ENCODE data around the gene TRPT1. TPM values are rescaled to one million over a fixed set of nuclear protein-coding genes. Genes with fewer than 3 reads are reported as not detected.

The TRPT1 gene
- total RNA-seq, 1 experiment from 2014 or later, result 66.1 TPM

DNA sequence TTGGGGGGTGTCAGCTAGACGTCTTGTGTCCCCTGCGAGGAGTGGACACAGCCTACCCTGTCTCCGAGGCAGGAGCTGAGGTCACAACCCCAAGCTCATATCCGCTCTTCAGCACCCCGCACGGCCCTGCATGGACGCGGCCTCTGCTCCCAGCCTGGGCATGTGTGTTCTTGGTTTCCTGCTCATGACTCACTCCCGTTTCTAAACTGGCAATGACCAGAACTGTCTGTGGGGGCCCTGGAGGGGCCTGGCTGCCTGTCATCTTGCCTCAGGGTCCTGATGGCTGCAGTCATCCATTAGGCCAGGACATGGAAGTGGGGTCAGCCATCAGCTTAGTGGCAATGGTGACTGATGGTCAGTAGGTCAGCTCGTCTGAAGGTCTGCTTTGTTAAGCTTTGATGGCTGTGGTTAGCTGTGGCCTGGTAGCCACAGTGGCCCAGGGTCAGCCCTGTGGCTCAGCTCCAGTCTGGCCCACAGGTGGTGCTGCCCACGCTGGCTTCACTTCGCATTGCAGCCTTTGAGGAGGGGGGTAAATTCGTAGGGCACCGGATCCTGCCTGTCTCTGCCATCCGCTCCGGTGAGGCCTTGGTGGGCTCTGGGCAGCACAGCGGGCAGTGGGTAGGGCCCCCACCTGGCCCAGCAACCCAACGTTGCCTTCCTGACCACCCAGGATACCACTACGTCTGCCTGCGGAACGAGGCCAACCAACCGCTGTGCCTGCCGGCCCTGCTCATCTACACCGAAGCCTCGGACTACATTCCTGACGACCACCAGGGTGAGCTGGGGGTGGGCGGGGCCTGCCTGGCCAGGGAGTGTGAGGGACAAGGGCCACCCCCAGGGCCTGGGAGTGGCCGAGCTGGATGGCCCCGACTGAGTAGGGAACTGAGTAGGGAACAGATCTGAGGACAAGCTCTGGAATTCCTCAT lies 37.3 kb upstream of the TRPT1 start:
- H3K4me1 ChIP-seq (ENCODE audit: control insufficient read depth, insufficient read depth, low read length), result peaks cover 6% of the 10 kb centered on the region
- no peak overlapping the region for H3K4me3 ChIP-seq (ENCODE audit: low read depth in 2 of 2, low read length in 2 of 2)
- H3K27ac ChIP-seq (ENCODE audit: low read length), result no peak overlapping the region
- no peaks in the 10 kb centered on the region for H3K27me3 ChIP-seq (ENCODE audit: control insufficient read depth, insufficient read depth, low read length)
- BruUV-seq (replicated peaks), result no TSS peak
- TF ChIP-seq SIN3A (IDR thresholded peaks at IDR 0.05; ENCODE audit: borderline replicate concordance, insufficient read depth, low read depth, low read length) (no peak), TCF7L2 (IDR thresholded peaks at IDR 0.05; ENCODE audit: low read depth, low read length) (no peak), POLR2AphosphoS5 (IDR thresholded peaks at IDR 0.05; ENCODE audit: low read depth, low read length) (no peak)
- TF ChIP-seq, protein P1, sequence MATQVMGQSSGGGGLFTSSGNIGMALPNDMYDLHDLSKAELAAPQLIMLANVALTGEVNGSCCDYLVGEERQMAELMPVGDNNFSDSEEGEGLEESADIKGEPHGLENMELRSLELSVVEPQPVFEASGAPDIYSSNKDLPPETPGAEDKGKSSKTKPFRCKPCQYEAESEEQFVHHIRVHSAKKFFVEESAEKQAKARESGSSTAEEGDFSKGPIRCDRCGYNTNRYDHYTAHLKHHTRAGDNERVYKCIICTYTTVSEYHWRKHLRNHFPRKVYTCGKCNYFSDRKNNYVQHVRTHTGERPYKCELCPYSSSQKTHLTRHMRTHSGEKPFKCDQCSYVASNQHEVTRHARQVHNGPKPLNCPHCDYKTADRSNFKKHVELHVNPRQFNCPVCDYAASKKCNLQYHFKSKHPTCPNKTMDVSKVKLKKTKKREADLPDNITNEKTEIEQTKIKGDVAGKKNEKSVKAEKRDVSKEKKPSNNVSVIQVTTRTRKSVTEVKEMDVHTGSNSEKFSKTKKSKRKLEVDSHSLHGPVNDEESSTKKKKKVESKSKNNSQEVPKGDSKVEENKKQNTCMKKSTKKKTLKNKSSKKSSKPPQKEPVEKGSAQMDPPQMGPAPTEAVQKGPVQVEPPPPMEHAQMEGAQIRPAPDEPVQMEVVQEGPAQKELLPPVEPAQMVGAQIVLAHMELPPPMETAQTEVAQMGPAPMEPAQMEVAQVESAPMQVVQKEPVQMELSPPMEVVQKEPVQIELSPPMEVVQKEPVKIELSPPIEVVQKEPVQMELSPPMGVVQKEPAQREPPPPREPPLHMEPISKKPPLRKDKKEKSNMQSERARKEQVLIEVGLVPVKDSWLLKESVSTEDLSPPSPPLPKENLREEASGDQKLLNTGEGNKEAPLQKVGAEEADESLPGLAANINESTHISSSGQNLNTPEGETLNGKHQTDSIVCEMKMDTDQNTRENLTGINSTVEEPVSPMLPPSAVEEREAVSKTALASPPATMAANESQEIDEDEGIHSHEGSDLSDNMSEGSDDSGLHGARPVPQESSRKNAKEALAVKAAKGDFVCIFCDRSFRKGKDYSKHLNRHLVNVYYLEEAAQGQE (IDR thresholded peaks at IDR 0.05; ENCODE audit: insufficient read depth in 1 of 2, low read depth in 2 of 2, low read length in 1 of 2), result no peak
- TF ChIP-seq, protein P2, sequence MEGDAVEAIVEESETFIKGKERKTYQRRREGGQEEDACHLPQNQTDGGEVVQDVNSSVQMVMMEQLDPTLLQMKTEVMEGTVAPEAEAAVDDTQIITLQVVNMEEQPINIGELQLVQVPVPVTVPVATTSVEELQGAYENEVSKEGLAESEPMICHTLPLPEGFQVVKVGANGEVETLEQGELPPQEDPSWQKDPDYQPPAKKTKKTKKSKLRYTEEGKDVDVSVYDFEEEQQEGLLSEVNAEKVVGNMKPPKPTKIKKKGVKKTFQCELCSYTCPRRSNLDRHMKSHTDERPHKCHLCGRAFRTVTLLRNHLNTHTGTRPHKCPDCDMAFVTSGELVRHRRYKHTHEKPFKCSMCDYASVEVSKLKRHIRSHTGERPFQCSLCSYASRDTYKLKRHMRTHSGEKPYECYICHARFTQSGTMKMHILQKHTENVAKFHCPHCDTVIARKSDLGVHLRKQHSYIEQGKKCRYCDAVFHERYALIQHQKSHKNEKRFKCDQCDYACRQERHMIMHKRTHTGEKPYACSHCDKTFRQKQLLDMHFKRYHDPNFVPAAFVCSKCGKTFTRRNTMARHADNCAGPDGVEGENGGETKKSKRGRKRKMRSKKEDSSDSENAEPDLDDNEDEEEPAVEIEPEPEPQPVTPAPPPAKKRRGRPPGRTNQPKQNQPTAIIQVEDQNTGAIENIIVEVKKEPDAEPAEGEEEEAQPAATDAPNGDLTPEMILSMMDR (IDR thresholded peaks at IDR 0.05), result no peak
- H3K9me3 ChIP-seq (ENCODE audit: control insufficient read depth, insufficient read depth, low read depth, low read length), result no peaks in the 10 kb centered on the region
- intact Hi-C loops (cut with micrococcal nuclease; ENCODE audit: unreplicated experiment), result no loop called here
- in situ Hi-C loops (cut with HindIII; ENCODE audit: low pct_unique_long_range_greater_than_20kb, low sequenced_read_pairs), result no loop called here
- DNase-seq (ENCODE audit: low read depth, low spot score) (no peak), ATAC-seq (no peak)
- ChIA-PET CTCF (interaction anchor here (0.6 kb wide), 1 partner anchor 11 kb away, joined by 5 read pairs; no protein-coding TSS in a partner anchor), POLR2A (interaction anchor here (0.6 kb wide), 1 partner anchor 14 kb away, joined by 3 read pairs; no protein-coding TSS in a partner anchor)
- no peaks in the 10 kb centered on the region for H3K36me3 ChIP-seq (ENCODE audit: control insufficient read depth, insufficient read depth, low read length)

GRCh38 chr11:64262271-64263002 lies 36.5 kb upstream of the TRPT1 start:
- CTCF ChIA-PET, result interaction anchor here (0.6 kb wide), 1 partner anchor 10 kb away, joined by 5 read pairs; no protein-coding TSS in a partner anchor
- Histone ChIP-seq H3K27me3 (ENCODE audit: control insufficient read depth, insufficient read depth, low read length) (no peaks in the 10 kb centered on the region), H3K36me3 (ENCODE audit: control insufficient read depth, insufficient read depth, low read length) (no peaks in the 10 kb centered on the region), H3K4me1 (ENCODE audit: control insufficient read depth, insufficient read depth, low read length) (peaks cover 3% of the 10 kb centered on the region; the same call in 1 of the 2 replicates), H3K27ac (ENCODE audit: low read length) (no peak overlapping the region), H3K4me3 (ENCODE audit: low read depth in 2 of 2, low read length in 2 of 2) (no peak overlapping the region), H3K9me3 (ENCODE audit: control insufficient read depth, insufficient read depth, low read depth, low read length) (no peaks in the 10 kb centered on the region)
- TF ChIP-seq POLR2AphosphoS5 (IDR thresholded peaks at IDR 0.05; ENCODE audit: low read depth, low read length), result no peak
- TF ChIP-seq, protein P1 (IDR thresholded peaks at IDR 0.05; ENCODE audit: insufficient read depth in 1 of 2, low read depth in 2 of 2, low read length in 1 of 2), result no peak
- TF ChIP-seq TCF7L2 (IDR thresholded peaks at IDR 0.05; ENCODE audit: low read depth, low read length), result no peak
- TF ChIP-seq, protein P2 (IDR thresholded peaks at IDR 0.05), result no peak
- TF ChIP-seq SIN3A (IDR thresholded peaks at IDR 0.05; ENCODE audit: borderline replicate concordance, insufficient read depth, low read depth, low read length), result no peak
- no TSS peak for BruUV-seq (replicated peaks)
- intact Hi-C loops (cut with micrococcal nuclease; ENCODE audit: unreplicated experiment), result no loop called here
- ATAC-seq, result no peak
- POLR2A ChIA-PET, result no interaction called here
- no peak for DNase-seq (ENCODE audit: low read depth, low spot score)
- in situ Hi-C loops (cut with HindIII; ENCODE audit: low pct_unique_long_range_greater_than_20kb, low sequenced_read_pairs), result no loop called here

Measured in Panc1 (cell line).